GM18858 (cell line): ENCODE data around the gene EPG5.
"Not testable (repeated sequence)": the region's sequence is repeated elsewhere in the genome, so short reads cannot be mapped to it uniquely, and the experiment has no call there.

Experiments used
- ATAC-seq: cut with Tn5 transposase; IDR thresholded peaks from one replicate; pipeline ENCODE4 v1.9.1; 2021; ENCODE audit not compliant: unreplicated experiment

The EPG5 gene

GRCh38 chr18:45967007-45967706, at the start of gene EPG5:
Gene EPG5, minus strand, starts transcription at chr18:45967329. Its CDS starts 90 bp downstream, at chr18:45967239.
- peak; percentile 94 for ATAC-seq

- ATAC-seq, result peak; percentile 69
Observed at GRCh38 chr18:46013484-46014189, 46.5 kb upstream of the EPG5 start.

GRCh38 chr18:46010676-46011075, 43.5 kb upstream of the EPG5 start:
- no peak for ATAC-seq

GRCh38 chr18:46010050-46010449, 42.9 kb upstream of the EPG5 start:
- ATAC-seq, result no peak

GRCh38 chr18:46009125-46009840, 42.2 kb upstream of the EPG5 start:
- no peak for ATAC-seq

GRCh38 chr18:46008531-46008930, 41.4 kb upstream of the EPG5 start:
- no peak for ATAC-seq

- ATAC-seq, result no peak
Observed at GRCh38 chr18:46007165-46007564, 40.0 kb upstream of the EPG5 start.

GRCh38 chr18:46002934-46003333, 35.8 kb upstream of the EPG5 start:
- no peak for ATAC-seq

GRCh38 chr18:46001892-46002291, 34.8 kb upstream of the EPG5 start:
- ATAC-seq, result no peak

GRCh38 chr18:46001074-46001473, 33.9 kb upstream of the EPG5 start:
- ATAC-seq, result no peak

- no peak for ATAC-seq
Observed at GRCh38 chr18:45999536-45999935, 32.4 kb upstream of the EPG5 start.

GRCh38 chr18:45998244-45998643, 31.1 kb upstream of the EPG5 start:
- no peak for ATAC-seq

- ATAC-seq, result no peak
Observed at GRCh38 chr18:45997700-45998151, 30.6 kb upstream of the EPG5 start.

- ATAC-seq, result no peak
Observed at GRCh38 chr18:45995461-45995860, 28.3 kb upstream of the EPG5 start.

- ATAC-seq, result no peak
Observed at GRCh38 chr18:45993438-45993837, 26.3 kb upstream of the EPG5 start.

GRCh38 chr18:45992527-45992926, 25.4 kb upstream of the EPG5 start:
- ATAC-seq, result not testable (repeated sequence)

GRCh38 chr18:45991788-45992187, 24.7 kb upstream of the EPG5 start:
- no peak for ATAC-seq

- ATAC-seq, result no peak
Observed at GRCh38 chr18:45984546-45985235, 17.6 kb upstream of the EPG5 start.

GRCh38 chr18:45981821-45982220, 14.7 kb upstream of the EPG5 start:
- ATAC-seq, result no peak

- ATAC-seq, result no peak
Observed at GRCh38 chr18:45980229-45980628, 13.1 kb upstream of the EPG5 start.

- ATAC-seq, result no peak
Observed at GRCh38 chr18:45978084-45978483, 11.0 kb upstream of the EPG5 start.
